ENCODE measurements around the gene LRTM2. TPM values are rescaled to one million over a fixed set of nuclear protein-coding genes. Genes with fewer than 3 reads are reported as not detected.

The LRTM2 gene
- total and polyA plus RNA-seq, 9 of the 15 experiments (the other 6 are each of a cell fraction or from before 2014, with no cell fraction given), result 0.09 TPM; not detected in 8

DNA sequence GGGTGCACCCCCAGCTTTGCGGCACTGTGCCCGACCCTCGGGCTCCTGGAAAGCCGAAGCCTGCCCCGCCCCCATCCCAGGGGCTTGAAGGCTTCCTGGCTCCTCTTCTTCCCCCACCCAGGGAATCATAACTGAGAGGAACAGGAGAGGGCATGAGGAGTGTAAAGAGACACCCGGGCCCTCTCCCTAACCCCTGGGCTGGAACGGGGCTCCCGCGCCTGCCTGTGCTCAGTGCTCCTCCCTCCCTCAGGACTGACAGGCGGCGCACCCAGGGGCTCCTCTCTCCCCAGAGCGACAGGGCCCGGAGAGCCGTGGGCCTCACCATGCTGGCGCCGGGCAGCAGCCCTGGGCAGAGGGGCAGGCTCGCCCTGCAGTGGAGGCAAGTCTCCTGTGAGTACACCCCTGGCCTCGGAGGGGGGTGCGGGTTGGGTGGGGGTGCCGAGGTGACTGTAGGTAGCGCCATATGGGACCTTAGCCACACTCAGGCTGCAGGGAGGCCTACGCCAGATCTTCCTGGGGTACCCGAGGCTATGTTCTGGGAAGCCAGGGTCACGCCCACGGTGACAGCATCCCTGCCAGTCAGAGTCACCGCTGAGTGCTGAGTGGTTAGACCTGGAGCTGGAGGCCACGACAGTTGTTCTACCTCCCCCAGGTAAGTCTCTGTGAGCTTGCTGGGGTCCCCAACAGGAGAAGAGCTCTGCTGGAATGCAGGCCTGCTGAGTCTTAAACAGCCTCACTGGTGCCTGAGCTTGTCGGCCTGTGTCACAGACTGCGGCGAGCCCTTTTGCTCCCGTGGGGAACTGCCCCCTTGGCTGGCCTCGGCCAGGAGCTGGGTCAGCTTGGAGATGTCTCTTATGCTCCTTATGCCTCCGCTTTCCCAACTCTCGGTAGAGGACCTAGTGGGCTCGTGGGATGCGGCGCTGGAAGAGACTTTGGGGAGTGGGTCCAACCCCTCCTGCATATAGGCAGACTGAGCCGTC, 7.8 kb downstream of the LRTM2 start:
- DNase-seq (ENCODE audit: extremely low read depth in 1 of 4, low spot score in 3 of 4) (no peak), FAIRE-seq (no peak), ATAC-seq (no peak)
- Histone ChIP-seq H3K36me3 (ENCODE audit: control insufficient read depth, insufficient read depth, low read length) (no peaks in the 10 kb centered on the region), H4K20me1 (replicated peaks; ENCODE audit: control insufficient read depth, insufficient read depth, low read length) (peaks cover 17% of the 10 kb centered on the region), H3K4me3 (no peak overlapping the region), H3K9me3 (replicated peaks; ENCODE audit: control insufficient read depth, insufficient read depth, low read depth, low read length) (no peaks in the 10 kb centered on the region), H3K27ac (ENCODE audit: extremely low read depth, low read depth, low read length) (no peak overlapping the region), H3K9ac (ENCODE audit: insufficient read depth in 1 of 2, low read depth in 2 of 2, low read length in 2 of 2) (no peak overlapping the region), H3K4me2 (ENCODE audit: insufficient read depth, low read length) (no peak overlapping the region), H3K79me2 (ENCODE audit: control insufficient read depth, insufficient read depth, low read length) (no peaks in the 10 kb centered on the region), H3K9me1 (ENCODE audit: control insufficient read depth, insufficient read depth, low read length) (no peaks in the 10 kb centered on the region), H2AFZ (ENCODE audit: low read depth, low read length) (no peak overlapping the region), H3K4me1 (replicated peaks in 1 of 2; ENCODE audit: control insufficient read depth in 2 of 2, insufficient read depth in 2 of 2, low read length in 2 of 2) (peaks cover 0 to 18% of the 10 kb centered on the region in 2 experiments; a peak in 2 of 5 replicates), H3K27me3 (ENCODE audit: control insufficient read depth in 2 of 2, insufficient read depth in 2 of 2, low read length in 2 of 2) (peaks cover 10 to 76% of the 10 kb centered on the region in 2 experiments; a peak in 3 of 5 replicates)
- intact Hi-C loops (cut with micrococcal nuclease), result no loop called here
- ChIA-PET CTCF (ENCODE audit: low intra/inter-chr PET ratio) (no interaction called here), POLR2A (interaction anchor here (0.6 kb wide), 1 partner anchor 589 kb away, joined by 3 read pairs; no protein-coding TSS in a partner anchor)
- WGBS (ENCODE audit: insufficient coverage, low coverage, missing lambda C conversion rate), result 11% methylated on average over 28 of the region's 38 CpGs
- no TSS peak for BruUV-seq (replicated peaks)
- in situ Hi-C loops (cut with MboI), result no loop called here
- TF ChIP-seq HCFC1 (IDR thresholded peaks at IDR 0.05; ENCODE audit: low read depth, low read length), result no peak
- no peak for TF ChIP-seq NR2F6 (CRISPR knock-in tag; IDR thresholded peaks at IDR 0.05)
- TF ChIP-seq TBL1XR1 (IDR thresholded peaks at IDR 0.05; ENCODE audit: low read length in 2 of 2), result no peak
- TF ChIP-seq KLF13 (tag; IDR thresholded peaks at IDR 0.05; ENCODE audit: borderline replicate concordance, low read depth), result no peak
- no peak for TF ChIP-seq EWSR1 (IDR thresholded peaks at IDR 0.05; ENCODE audit: borderline replicate concordance, low read depth, partially characterized antibody)
- no peak for TF ChIP-seq MED1 (CRISPR knock-in tag; IDR thresholded peaks at IDR 0.05; ENCODE audit: borderline replicate concordance)
- no peak for TF ChIP-seq BACH1 (tag; IDR thresholded peaks at IDR 0.05)
- no peak for TF ChIP-seq PML (IDR thresholded peaks at IDR 0.05; ENCODE audit: low read length)
- TF ChIP-seq TEAD4 (IDR thresholded peaks at IDR 0.05; ENCODE audit: low read length), result no peak
- TF ChIP-seq TEAD4 (CRISPR knock-in tag; IDR thresholded peaks at IDR 0.05; ENCODE audit: borderline replicate concordance), result no peak
- TF ChIP-seq, protein P1, sequence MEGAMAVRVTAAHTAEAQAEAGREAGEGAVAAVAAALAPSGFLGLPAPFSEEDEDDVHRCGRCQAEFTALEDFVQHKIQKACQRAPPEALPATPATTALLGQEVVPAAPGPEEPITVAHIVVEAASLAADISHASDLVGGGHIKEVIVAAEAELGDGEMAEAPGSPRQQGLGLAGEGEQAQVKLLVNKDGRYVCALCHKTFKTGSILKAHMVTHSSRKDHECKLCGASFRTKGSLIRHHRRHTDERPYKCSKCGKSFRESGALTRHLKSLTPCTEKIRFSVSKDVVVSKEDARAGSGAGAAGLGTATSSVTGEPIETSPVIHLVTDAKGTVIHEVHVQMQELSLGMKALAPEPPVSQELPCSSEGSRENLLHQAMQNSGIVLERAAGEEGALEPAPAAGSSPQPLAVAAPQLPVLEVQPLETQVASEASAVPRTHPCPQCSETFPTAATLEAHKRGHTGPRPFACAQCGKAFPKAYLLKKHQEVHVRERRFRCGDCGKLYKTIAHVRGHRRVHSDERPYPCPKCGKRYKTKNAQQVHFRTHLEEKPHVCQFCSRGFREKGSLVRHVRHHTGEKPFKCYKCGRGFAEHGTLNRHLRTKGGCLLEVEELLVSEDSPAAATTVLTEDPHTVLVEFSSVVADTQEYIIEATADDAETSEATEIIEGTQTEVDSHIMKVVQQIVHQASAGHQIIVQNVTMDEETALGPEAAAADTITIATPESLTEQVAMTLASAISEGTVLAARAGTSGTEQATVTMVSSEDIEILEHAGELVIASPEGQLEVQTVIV (CRISPR knock-in tag; IDR thresholded peaks at IDR 0.05; ENCODE audit: borderline replicate concordance), result no peak
- TF ChIP-seq ZNF140 (CRISPR knock-in tag; IDR thresholded peaks at IDR 0.05), result no peak
- TF ChIP-seq JUNB (CRISPR knock-in tag; conservative IDR thresholded peaks at IDR 0.05), result no peak
- TF ChIP-seq ARID1B (IDR thresholded peaks at IDR 0.05), result no peak
- TF ChIP-seq GMEB1 (CRISPR knock-in tag; IDR thresholded peaks at IDR 0.05), result no peak
- TF ChIP-seq ILK (tag; IDR thresholded peaks at IDR 0.05; ENCODE audit: borderline replicate concordance, low read depth), result no peak

All from K562 (cell line).